Measurements from ENCODE around the gene OSBPL9. TPM values are rescaled to one million over a fixed set of nuclear protein-coding genes. Genes with fewer than 3 reads are reported as not detected.
A peak's percentile ranks its signal among the peaks of the same experiment; 100 is the strongest.

Gene OSBPL9
- total RNA-seq, 4 donors from 2014 or later = 65.8 to 206 (median 136) TPM

GRCh38 chr1:51690285-51690961 is 73.5 kb downstream of the OSBPL9 start:
- Histone ChIP-seq H3K36me3 (no peaks in the 10 kb centered on the region), H3K9me3 (no peaks in the 10 kb centered on the region), H3K4me1 (peaks cover 74 to 81% of the 10 kb centered on the region in 2 donors), H3K4me3 (no peak overlapping the region), H3K27ac (peak overlapping the region; percentile 21 to 73 (median 55)), H3K27me3 (no peaks in the 10 kb centered on the region)
- no peak for TF ChIP-seq POLR2A (IDR thresholded peaks at IDR 0.05)
- no peak for TF ChIP-seq CTCF (IDR thresholded peaks at IDR 0.05 in 4 of 5, conservative IDR thresholded peaks at IDR 0.05 in 1 of 5)
- in situ Hi-C loops (cut with MboI; ENCODE audit: low sequenced_read_pairs in 4 of 4) (no loop called here), intact Hi-C loops (cut with DNase I; ENCODE audit: low total_unique reads) (loop anchor here (5.0 kb wide), 1 partner anchor 42 kb away; no protein-coding TSS in a partner anchor)
- no peak for DNase-seq
- ATAC-seq = no peak

GRCh38 chr1:51691920-51692319 is 75.0 kb downstream of the OSBPL9 start:
- intact Hi-C loops (cut with DNase I; ENCODE audit: low total_unique reads) = loop anchor here (5.0 kb wide), 1 partner anchor 40 kb away; no protein-coding TSS in a partner anchor
- H3K4me1 ChIP-seq = peaks cover 73 to 85% of the 10 kb centered on the region in 2 donors

GRCh38 chr1:51693419-51694155 is 76.7 kb downstream of the OSBPL9 start:
- DNase-seq (no peak), ATAC-seq (no peak)
- Histone ChIP-seq H3K4me1 (peaks cover 73 to 97% of the 10 kb centered on the region in 2 donors), H3K9me3 (no peaks in the 10 kb centered on the region), H3K4me3 (no peak overlapping the region), H3K27me3 (no peaks in the 10 kb centered on the region), H3K36me3 (no peaks in the 10 kb centered on the region), H3K27ac (peak overlapping the region; percentile 11 to 48 (median 27))
- intact Hi-C loops (cut with DNase I; ENCODE audit: low total_unique reads) = loop anchor here (5.0 kb wide), 1 partner anchor 39 kb away; no protein-coding TSS in a partner anchor
- in situ Hi-C loops (cut with MboI; ENCODE audit: low sequenced_read_pairs in 4 of 4) = no loop called here
- no peak for TF ChIP-seq POLR2A (IDR thresholded peaks at IDR 0.05)
- TF ChIP-seq CTCF (IDR thresholded peaks at IDR 0.05 in 4 of 5, conservative IDR thresholded peaks at IDR 0.05 in 1 of 5) = no peak

More at GRCh38 chr1:51691920-51692319, 75.0 kb downstream of the OSBPL9 start:
- TF ChIP-seq CTCF (IDR thresholded peaks at IDR 0.05 in 4 of 5, conservative IDR thresholded peaks at IDR 0.05 in 1 of 5) (no peak), POLR2A (IDR thresholded peaks at IDR 0.05) (no peak)
- no peak overlapping the region for H3K4me3 ChIP-seq
- H3K27ac ChIP-seq = peak overlapping the region in 1 of 4 donors; percentile 31
- no peaks in the 10 kb centered on the region for H3K36me3 ChIP-seq
- ATAC-seq (no peak), DNase-seq (no peak)
- no peaks in the 10 kb centered on the region for H3K27me3 ChIP-seq
- H3K9me3 ChIP-seq = no peaks in the 10 kb centered on the region
- in situ Hi-C loops (cut with MboI; ENCODE audit: low sequenced_read_pairs in 4 of 4) = no loop called here

- Histone ChIP-seq H3K9me3 (no peaks in the 10 kb centered on the region), H3K4me1 (peaks cover 58 to 67% of the 10 kb centered on the region in 2 donors), H3K4me3 (no peak overlapping the region), H3K27me3 (no peaks in the 10 kb centered on the region), H3K36me3 (no peaks in the 10 kb centered on the region), H3K27ac (peak overlapping the region in 1 of 4 donors; percentile 35)
- in situ Hi-C loops (cut with MboI; ENCODE audit: low sequenced_read_pairs in 4 of 4) = no loop called here
- TF ChIP-seq POLR2A (IDR thresholded peaks at IDR 0.05) (no peak), CTCF (IDR thresholded peaks at IDR 0.05 in 4 of 5, conservative IDR thresholded peaks at IDR 0.05 in 1 of 5) (no peak)
- DNase-seq (no peak), ATAC-seq (peak in 1 of 2 donors; percentile 16)
- intact Hi-C loops (cut with DNase I; ENCODE audit: low total_unique reads) = no loop called here
Measured at GRCh38 chr1:51697166-51697565, 80.3 kb downstream of the OSBPL9 start.
